ENCODE results near the gene PRICKLE2.

PRICKLE2 gene

DNA sequence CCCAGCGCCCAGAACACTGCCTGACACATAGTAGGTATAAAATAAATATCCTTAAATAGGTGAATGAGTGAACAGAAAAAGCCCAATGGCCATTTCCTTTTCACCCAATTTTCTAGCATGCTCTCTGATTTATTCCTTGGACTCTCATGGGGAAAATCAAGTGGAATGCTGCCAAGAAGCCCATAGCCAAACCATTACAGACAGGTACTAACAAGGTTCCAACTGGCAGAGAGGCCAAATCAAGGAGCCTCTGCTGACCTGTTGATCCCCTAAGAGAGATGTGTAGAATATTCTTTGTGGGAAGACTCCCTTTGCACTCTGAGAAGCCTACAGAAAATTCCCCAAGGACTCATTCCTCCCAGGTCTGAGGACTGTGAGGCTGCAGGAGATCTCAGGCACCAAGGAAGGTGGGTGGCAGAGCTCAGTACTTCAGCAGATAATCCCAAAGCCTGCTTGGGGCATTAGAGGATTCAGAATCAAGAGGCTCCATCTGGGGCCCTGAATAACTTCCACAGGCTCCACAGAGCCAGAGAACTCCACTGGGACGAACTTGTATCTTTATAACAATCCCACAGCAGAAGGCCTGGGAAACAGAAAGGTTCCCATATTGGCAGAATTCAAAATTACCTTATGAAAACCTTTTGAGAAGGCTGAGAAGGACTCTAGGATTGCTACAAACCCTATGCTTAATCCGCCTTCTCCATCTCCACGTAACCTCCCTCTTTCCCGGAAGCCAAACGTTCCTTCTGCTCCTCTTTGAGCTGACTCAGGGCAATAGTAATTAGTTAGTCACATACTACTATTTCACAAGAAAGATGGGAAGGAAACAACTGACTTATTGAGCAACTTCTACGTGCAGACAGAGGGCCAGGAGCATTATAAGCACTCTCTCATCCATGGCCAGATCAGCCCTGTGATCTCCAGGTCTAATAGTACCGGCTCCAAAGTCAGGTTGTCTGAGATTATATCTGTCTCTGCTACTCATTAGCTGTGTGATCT is 34.5 kb downstream of the PRICKLE2 start:
- Histone ChIP-seq H3K9me3 (no peaks in the 10 kb centered on the region), H3K27me3 (no peaks in the 10 kb centered on the region), H3K36me3 (no peaks in the 10 kb centered on the region), H3K4me3 (ENCODE audit: low read depth in 1 of 2, low read length in 1 of 2) (no peak overlapping the region), H3K27ac (peak overlapping the region; percentile 11), H3K4me1 (ENCODE audit: control insufficient read depth in 1 of 2, insufficient read depth in 1 of 2, low read depth in 1 of 2, low read length in 1 of 2) (peaks cover 12 to 13% of the 10 kb centered on the region in 2 experiments)
- TF ChIP-seq CTCF (IDR thresholded peaks at IDR 0.05) = no peak

GRCh38 chr3:64188810-64189560 is 36.3 kb downstream of the PRICKLE2 start:
- H3K9me3 ChIP-seq = no peaks in the 10 kb centered on the region
- H3K4me3 ChIP-seq (ENCODE audit: low read depth in 1 of 2, low read length in 1 of 2) = no peak overlapping the region
- H3K27me3 ChIP-seq = no peaks in the 10 kb centered on the region
- TF ChIP-seq CTCF (IDR thresholded peaks at IDR 0.05) = no peak
- H3K27ac ChIP-seq = no peak overlapping the region
- H3K36me3 ChIP-seq = no peaks in the 10 kb centered on the region
- H3K4me1 ChIP-seq (ENCODE audit: control insufficient read depth in 1 of 2, insufficient read depth in 1 of 2, low read depth in 1 of 2, low read length in 1 of 2) = peaks cover 12 to 13% of the 10 kb centered on the region in 2 experiments

DNA sequence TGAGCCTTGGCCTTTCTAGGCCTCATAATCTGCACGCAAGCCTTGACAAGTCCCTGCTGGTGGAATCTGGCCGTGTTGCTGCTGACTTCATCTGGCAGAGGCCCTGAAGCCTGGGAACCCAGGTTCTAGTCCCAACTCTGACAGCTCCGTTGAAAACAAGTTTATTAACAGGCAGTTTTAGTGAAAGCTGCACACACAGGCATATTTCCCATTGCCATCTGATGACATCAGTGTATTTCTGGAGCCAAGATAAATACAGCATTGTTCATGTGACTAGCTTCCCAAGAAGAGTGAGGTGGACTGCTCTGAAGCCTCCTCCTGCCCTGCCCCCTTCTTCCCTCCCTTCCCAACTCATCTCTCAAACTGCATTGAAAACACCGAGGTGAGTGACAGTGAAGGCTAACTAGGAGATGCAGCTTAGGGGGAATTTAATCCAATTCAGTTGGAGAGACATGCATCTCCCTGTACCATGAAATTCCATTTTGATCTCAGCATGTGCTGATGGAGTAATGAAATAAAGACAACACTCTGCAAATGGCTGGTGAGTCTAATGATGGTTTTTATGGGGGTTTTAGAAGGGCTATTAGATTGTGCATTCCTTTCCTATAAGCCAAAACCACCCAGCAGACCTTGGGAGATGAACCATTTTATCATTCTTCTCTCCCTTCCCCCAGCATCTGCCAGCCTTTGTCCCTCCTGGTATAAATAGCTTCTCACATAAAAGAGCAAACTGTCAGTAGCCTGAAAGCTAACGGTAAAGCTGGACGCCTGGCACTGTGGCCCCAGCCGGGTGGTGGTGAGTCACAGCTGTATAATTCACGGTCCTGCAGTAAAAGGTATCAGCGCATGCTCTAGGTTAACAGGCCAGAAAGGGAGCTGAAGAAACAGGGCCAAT is 38.0 kb downstream of the PRICKLE2 start:
- Histone ChIP-seq H3K27me3 (no peaks in the 10 kb centered on the region), H3K9me3 (no peaks in the 10 kb centered on the region), H3K36me3 (no peaks in the 10 kb centered on the region), H3K27ac (no peak overlapping the region), H3K4me3 (ENCODE audit: low read depth in 1 of 2, low read length in 1 of 2) (no peak overlapping the region), H3K4me1 (ENCODE audit: control insufficient read depth in 1 of 2, insufficient read depth in 1 of 2, low read depth in 1 of 2, low read length in 1 of 2) (peaks cover 12 to 13% of the 10 kb centered on the region in 2 experiments)
- no peak for TF ChIP-seq CTCF (IDR thresholded peaks at IDR 0.05)

DNA sequence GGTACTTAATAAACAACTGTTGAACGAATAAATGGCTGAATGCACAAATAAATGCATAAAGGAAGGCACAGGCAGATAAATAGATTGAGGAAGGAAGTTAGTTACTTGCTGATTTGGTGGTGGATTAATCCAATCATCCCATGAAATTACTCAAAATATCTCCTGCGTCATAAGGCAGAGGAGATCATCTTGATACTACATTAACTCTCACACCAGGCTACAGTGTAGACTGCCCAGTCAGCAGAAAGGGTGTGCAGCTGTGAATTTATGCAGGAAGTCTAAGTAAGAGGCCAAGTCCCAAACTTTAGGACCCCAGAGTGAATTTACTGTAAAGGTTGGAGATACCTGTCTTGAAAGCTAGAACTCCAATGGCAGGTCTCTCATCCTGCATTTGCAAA is 38.6 kb downstream of the PRICKLE2 start:
- Histone ChIP-seq H3K36me3 (no peaks in the 10 kb centered on the region), H3K27me3 (no peaks in the 10 kb centered on the region), H3K4me3 (ENCODE audit: low read depth in 1 of 2, low read length in 1 of 2) (no peak overlapping the region), H3K4me1 (ENCODE audit: control insufficient read depth in 1 of 2, insufficient read depth in 1 of 2, low read depth in 1 of 2, low read length in 1 of 2) (peaks cover 9 to 13% of the 10 kb centered on the region in 2 experiments), H3K9me3 (no peaks in the 10 kb centered on the region), H3K27ac (no peak overlapping the region)
- no peak for TF ChIP-seq CTCF (IDR thresholded peaks at IDR 0.05)

GRCh38 chr3:64185436-64185835 is 39.8 kb downstream of the PRICKLE2 start:
- Histone ChIP-seq H3K36me3 (no peaks in the 10 kb centered on the region), H3K27me3 (no peaks in the 10 kb centered on the region), H3K27ac (no peak overlapping the region), H3K4me1 (ENCODE audit: control insufficient read depth in 1 of 2, insufficient read depth in 1 of 2, low read depth in 1 of 2, low read length in 1 of 2) (peaks cover under 1 to 1% of the 10 kb centered on the region in 2 experiments), H3K4me3 (ENCODE audit: low read depth in 1 of 2, low read length in 1 of 2) (no peak overlapping the region), H3K9me3 (no peaks in the 10 kb centered on the region)
- no peak for TF ChIP-seq CTCF (IDR thresholded peaks at IDR 0.05)

Measured in neutrophil (primary cell).